HG03378 (cell line): ENCODE results near the gene ANAPC1.
A peak's percentile ranks its signal among the peaks of the same experiment; 100 is the strongest.
"Not testable (repeated sequence)": the region's sequence is repeated elsewhere in the genome, so short reads cannot be mapped to it uniquely, and the experiment has no call there.

ENCODE experiments used
- ATAC-seq: cut with Tn5 transposase; IDR thresholded peaks from one replicate; pipeline ENCODE4 v1.9.1; 2021; ENCODE audit warnings: mild to moderate bottlenecking, moderate library complexity; ENCODE audit not compliant: unreplicated experiment

The ANAPC1 gene

DNA sequence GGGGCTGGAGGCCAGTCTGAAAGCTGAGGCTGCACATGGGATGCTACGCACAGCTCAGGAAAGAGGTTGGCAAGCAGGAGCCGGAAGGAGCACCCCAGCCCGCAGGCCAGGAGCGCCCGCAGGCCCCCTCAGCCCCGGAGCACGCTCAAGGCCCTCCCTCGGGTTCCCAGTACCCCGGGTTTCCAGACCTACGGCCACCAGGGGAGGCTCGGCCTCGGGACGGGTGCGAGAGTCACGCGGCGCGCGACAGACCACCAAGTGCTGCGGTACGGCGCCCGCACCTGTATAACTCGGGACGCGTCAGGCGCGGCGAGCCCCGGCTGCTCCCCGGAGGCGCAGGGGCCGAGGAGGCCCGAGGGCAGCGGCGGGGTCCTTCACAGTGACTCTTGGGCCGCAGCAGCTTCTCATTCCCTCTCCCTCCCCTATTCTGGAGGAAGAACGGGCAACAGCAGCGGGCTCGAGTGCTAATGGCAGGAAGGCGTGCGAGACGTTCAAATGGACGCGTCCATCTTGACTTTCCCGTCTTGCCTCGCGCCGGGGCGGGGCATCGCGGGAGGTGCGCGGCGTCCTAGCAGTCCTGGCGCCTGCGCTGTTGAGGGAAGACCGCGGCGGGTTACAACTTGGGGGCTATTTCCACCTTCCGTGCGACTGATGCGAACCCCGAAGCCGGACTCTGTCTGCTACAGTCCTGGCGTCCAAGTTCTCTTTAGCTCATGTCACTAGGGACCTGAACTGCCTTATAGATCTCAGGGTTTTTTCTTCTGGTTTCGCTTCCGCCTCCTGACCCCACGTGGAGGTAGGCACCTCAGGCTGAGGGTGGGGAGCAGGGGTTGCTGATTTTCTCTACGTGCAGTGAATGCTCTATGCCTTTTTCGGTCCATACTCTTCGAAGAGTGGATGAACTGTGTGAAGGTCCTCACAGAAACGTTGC is at the start of gene ANAPC1:
TSS of gene ANAPC1 (minus strand) at position 533 of the 931 bp plus-strand sequence. CDS start 3,368 bp downstream, outside the sequence.
- peak; percentile 77 for ATAC-seq

GRCh38 chr2:111932841-111933291 is 48.9 kb upstream of the ANAPC1 start:
- no peak for ATAC-seq

DNA sequence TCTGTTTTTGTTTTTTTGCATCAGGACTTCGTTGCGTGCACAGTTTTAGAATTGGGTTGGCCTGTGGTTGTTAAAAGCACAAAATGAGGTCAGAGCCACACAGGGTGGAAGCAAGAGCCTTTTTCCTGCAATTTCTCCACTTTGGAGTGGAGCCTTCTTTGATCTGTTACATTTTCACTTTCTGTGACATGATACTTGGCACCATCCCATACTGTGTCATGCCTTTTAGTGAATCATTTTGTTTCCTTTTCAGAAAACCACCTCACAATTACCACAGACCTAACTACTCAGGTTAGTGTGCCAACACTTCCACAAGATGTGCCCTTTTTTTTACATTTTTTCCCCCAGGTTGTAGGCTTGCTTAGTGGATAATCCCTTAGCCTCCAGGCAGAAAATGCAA is 46.9 kb upstream of the ANAPC1 start:
- no peak for ATAC-seq

DNA sequence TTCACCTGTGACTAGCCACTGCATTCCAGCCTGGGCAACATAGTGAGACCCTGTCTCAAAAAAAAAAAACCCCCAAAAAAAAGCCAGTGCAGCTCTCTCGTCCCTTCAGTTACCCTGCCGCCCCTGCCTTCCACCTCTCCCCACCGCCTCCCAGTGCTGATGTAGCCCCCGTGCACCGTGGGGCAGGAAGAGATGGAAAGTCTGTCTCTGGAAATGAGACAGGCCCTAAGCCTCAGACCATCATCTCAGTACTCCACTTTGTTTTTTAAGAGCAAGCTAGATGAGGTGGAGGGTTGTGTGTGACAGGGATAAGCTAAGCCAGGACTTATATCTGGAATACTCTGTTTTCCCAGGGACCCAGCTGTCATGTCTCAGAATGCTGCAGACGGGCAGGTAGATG is 46.4 kb upstream of the ANAPC1 start:
- ATAC-seq = no peak

DNA sequence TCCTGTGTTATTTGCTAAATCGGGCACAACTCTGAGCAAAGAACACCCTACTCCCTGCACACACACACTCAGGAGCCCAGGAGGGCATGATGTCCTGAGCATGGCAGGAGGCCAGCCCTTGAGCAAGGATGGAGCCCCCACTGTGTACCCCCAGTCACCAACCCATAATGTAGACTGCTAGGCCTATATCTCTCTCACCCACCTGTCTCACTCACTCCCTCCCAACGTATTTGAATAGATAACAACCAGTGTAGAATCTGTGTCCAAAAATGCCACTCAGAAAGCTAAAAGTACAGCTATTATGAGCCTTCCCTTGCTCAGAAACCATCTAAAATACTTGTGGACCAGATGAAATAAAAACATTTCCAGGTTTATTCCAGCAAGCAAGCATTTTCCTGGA is 43.7 kb upstream of the ANAPC1 start:
- no peak for ATAC-seq

DNA sequence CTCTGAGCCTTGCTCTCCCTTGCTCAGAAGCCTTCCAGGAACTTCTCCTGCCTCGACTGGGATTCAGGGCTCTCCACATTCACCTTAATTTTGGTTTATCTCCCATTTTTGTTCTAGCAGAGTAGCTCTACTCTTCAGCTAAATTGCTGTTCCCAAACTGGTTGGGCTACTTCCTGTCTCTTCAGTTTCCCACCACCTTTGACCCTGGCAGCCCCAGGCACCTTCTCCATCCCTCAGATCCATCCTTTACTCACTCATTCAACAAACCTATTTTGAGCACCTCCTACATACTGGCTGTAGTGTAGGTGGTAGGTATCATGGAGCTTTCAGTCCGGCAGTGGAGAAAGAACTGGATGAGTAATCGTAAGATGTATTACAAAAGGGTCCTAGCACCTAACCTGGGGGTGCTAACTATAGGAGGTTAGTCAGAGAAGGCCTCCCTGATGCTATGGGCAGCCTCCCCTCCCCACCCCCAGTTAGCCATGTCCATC is 40.7 kb upstream of the ANAPC1 start:
- no peak for ATAC-seq

DNA sequence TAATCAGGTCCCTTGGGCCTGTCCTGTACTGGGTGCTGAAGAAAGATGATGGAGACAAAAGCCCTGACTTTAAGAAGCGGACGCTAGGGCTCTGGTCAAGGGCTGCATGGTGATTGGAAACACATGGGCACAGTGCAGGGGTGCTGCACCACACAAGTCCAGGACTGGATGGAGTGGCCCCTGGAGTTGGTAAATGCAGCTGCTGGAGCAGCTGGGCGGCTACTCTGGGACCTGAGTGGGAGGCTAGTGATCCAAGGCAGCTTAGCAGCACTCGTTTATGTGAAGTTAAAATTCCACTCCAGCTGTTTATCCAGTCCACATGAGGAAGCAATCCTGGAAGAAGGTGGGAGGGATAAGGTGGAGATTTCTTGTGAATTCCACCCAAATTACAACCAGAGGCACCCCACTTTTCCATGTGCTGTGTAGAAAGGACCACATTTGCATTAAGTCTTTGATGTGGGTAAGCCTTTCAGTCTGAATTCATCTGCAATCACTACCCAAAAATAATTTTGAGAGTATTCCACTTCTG is 39.3 kb upstream of the ANAPC1 start:
- no peak for ATAC-seq

DNA sequence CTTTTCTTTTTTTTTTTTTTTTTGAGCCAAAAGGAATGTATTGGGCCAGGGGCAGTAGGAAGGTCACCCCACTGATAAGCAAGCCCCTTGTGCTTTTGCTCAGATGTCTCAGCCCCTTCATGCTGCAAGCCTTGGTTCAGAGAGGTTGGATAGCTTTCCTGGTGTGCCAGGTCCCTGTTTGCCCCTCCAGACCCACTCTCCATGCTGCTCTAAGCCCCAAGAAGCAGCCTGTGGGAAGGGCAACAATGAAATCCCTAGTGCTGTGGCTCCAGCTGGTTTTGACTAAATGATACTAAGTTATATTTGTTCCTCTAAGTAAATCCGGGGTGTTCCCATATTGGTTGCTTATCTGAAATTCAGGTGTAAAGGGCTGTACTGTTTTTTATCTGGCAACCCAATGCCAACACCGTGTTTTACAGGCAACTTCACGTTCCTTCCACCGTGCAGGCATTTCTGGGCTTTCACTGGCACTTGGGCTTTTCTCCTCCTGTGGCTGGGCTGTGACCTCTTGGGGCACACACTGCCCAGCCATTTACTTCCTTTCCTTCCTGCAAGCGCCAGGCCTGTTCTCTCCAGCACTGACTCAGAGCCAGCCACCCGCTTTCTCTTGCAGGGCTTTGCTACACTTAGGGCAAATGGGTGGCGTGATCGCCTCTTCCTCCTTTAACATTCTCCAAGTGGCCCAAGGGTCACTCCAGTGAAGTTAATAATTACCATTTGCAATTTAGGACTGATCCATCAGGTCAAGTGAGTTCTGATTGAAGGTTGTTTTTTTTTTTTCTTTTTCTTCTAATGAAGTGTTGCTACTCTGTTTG is 36.0 kb upstream of the ANAPC1 start:
- no peak for ATAC-seq

DNA sequence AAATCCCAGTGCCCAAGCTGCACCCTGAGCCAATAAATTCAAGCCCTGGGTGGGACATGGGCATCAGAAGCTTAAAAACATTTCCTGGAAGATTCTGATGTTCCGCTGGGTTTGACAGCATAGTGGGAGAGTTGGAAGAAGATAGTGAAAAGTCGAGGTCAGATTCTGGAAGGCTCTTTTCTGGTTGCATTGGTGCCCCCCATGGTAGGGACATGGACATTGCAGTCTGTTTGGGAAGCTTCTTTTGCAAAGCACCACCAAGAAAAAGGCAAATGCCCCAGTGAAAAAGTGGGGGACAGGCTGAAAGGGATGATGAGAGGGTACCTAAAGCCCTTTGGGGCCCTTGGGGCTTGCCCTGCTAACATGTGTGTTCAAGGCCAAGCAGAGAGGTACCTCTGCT is 35.4 kb upstream of the ANAPC1 start:
- ATAC-seq = no peak

DNA sequence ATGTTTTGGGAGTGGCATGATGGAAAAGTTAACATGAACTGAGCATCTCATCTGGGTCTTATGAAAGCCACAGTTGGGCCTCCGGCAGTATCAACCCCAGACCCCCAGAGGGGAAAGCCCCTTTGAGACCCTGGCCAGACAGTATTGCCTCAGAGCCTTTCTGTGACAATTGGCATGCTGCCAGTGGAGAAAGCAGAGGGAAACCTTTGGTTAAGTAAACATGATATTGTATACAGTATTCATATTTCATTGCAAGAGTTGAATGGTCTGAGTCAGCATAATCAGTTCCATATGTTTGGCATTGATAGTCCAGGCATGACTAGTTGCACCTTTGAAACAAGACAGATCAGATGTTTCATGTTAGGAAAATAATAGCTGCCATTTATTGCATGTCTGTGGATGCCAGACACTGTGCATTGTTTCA is 34.4 kb upstream of the ANAPC1 start:
- no peak for ATAC-seq

DNA sequence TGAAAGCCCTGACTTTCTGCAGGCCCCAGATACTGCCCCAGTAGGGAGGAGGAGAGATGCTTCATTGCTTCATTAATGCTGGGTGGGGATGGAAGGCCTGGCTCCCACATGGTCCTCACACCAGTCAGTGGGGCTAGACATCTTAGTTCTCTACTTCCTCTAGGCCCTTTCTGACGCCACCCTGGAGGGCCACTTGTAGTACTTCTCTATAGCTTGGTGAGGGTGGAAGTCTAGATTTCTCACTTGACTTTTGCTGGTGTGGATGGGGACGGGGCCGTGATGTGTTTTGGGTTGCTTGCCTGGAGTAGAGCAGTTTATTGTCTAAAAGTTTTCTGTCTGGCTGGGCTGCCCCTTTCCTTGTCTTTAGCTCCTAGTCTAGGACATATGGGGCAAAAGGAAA is 33.1 kb upstream of the ANAPC1 start:
- ATAC-seq = no peak

GRCh38 chr2:111912547-111912946 is 28.6 kb upstream of the ANAPC1 start:
- no peak for ATAC-seq

DNA sequence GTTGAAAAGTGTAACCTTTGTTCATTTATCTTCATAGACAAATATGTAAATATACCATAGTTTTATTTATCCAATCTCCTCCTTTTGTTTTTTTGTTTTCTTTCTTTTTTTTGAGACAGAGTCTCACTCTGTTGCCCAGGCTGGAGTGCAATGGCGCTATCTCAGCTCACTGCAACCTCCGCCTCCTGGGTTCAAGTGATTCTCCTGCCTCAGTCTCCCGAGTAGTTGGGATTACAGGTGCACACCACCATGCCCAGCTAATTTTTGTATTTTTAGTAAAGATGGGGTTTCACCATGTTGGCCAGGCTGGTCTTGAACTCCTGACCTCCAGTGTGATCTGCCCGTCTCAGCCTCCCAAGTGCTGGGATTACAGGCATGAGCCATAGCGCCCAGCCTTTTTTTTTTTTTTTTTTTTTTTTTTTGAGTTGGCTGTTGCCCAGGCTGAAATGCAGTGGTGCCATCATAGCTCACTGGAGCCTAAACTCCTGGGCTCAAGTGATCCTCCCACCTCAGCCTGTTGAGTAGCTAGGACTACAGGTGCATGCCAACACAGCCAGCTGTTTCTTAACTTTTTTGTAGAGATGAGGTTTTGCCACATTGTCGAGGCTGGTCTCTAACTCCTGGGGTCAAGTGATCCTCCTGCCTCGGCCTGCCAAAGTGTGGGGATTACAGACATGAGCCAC is 27.4 kb upstream of the ANAPC1 start:
- not testable (repeated sequence) for ATAC-seq

GRCh38 chr2:111910609-111911277 is 26.8 kb upstream of the ANAPC1 start:
- ATAC-seq = no peak

DNA sequence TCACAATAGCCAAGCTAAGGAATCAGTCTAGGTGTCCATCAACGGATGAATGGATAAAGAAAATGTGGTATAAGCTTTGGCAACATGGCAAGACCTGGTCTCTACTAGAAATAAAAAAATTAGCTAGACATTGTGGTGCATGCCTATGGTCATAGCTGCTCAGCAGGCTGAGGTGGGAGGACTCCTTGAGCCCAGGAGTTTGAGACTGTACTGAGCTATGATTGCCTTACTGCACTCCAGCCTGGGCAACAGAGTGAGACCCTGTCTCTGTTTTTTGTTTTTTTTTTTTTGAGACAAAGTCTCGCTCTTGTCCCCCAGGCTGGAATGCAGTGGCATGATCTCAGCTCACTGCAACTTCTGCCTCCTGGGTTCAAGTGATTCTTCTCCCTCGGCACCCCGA is 26.0 kb upstream of the ANAPC1 start:
- not testable (repeated sequence) for ATAC-seq

GRCh38 chr2:111909079-111909478 is 25.1 kb upstream of the ANAPC1 start:
- ATAC-seq = no peak

GRCh38 chr2:111908578-111908977 is 24.6 kb upstream of the ANAPC1 start:
- ATAC-seq = no peak

DNA sequence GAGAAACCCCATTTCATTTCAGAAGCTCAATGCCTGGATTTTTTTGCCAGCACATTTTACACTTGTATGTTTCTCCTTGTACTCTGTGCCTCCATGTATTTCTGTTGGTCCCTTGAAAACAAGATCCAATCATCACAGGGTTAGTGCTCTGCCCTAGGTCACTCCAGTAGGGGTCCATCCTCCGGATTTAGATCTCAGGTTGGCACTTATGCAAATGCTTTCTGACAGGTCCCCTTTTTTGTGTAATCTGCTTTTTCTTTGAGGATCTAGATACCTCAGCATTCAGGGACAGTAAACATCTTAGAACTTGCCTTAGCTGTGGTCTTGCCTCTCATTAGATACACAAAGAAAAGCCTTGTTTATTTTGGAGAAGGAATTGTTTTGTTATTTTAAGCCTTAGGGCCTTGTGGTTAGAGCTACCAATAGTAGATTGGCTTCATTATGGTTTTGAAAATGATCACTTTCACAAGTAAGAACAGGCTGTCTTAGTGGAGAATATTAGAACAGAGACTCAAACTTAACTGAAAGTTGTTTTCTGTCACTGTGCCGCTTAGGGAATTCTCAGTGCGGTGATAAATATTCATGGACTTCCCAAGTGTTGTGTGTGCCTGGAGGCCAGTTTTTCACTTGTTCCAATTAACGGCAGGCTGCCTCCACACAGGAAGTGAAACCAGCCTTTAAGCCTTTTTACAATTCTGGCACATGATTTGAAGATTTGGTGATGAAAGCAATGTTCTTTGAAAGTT is 22.2 kb upstream of the ANAPC1 start:
- no peak for ATAC-seq

- not testable (repeated sequence) for ATAC-seq
These were observed 21.5 kb upstream of the ANAPC1 start for GRCh38 chr2:111905475-111905869.
